Neural cell (in vitro differentiated cells): ENCODE measurements around the gene GK. TPM values are rescaled to one million over a fixed set of nuclear protein-coding genes. Genes with fewer than 3 reads are reported as not detected.
A peak's percentile ranks its signal among the peaks of the same experiment; 100 is the strongest.
"Not testable (repeated sequence)": the region's sequence is repeated elsewhere in the genome, so short reads cannot be mapped to it uniquely, and the experiment has no call there.

ENCODE experiments used
- H2AFZ ChIP-seq: fragments of 200-600, 300-800 bp; sonication (generic), shearing (Covaris generic); 2 replicates; pipeline ENCODE4 v1.6.0; 2014; ENCODE audit warnings: low read depth, mild to moderate bottlenecking, antibody characterized with exemption, low read length, moderate library complexity
- H3F3A ChIP-seq: fragments of 200-600 bp; shearing (Covaris generic); 2 replicates; pipeline ENCODE4 v1.6.1; 2016; ENCODE audit warnings: mild to moderate bottlenecking, moderate library complexity, mixed read lengths, antibody characterized with exemption, low read length; ENCODE audit not compliant: insufficient read depth, poor library complexity, severe bottlenecking
- H3K27ac ChIP-seq: fragments of 200-600, 300-800 bp; sonication (generic), shearing (Covaris generic); 2 replicates; pipeline ENCODE4 v1.5.1; 2014; ENCODE audit warnings: mild to moderate bottlenecking, low read length, moderate library complexity
- H3K27me3 ChIP-seq: fragments of 300-800, 200-600 bp; sonication (generic), shearing (Covaris generic); 2 replicates; pipeline ENCODE4 v1.6.0; 2014; ENCODE audit warnings: mild to moderate bottlenecking, low read depth, low read length, moderate library complexity; ENCODE audit not compliant: insufficient read depth
- H3K36me3 ChIP-seq: fragments of 300-800, 200-600 bp; sonication (generic), shearing (Covaris generic); 2 replicates; pipeline ENCODE4 v1.5.1; 2014; ENCODE audit warnings: mild to moderate bottlenecking, antibody characterized with exemption, low read length, moderate library complexity; ENCODE audit not compliant: insufficient read depth
- H3K4me2 ChIP-seq: fragments of 300-800, 200-600 bp; sonication (generic), shearing (Covaris generic); 2 replicates; pipeline ENCODE4 v1.6.0; 2014; ENCODE audit warnings: mild to moderate bottlenecking, low read length
- H3K4me3 ChIP-seq: fragments of 300-800, 200-600 bp; sonication (generic), shearing (Covaris generic); 2 replicates; pipeline ENCODE4 v1.5.1; 2014; ENCODE audit warnings: mild to moderate bottlenecking, low read length, moderate library complexity
- H3K79me2 ChIP-seq: fragments of 200-600 bp; shearing (Covaris generic); replicated peaks from 2 replicates; pipeline ENCODE4 v1.6.0; 2014; ENCODE audit warnings: mild to moderate bottlenecking, low read length, moderate library complexity; ENCODE audit not compliant: insufficient read depth
- H3K9ac ChIP-seq: fragments of 300-800, 200-600 bp; sonication (generic), shearing (Covaris generic); 2 replicates; pipeline ENCODE4 v1.6.1; 2016; ENCODE audit warnings: mild to moderate bottlenecking, low read length, mixed read lengths
- H3K9me2 ChIP-seq: fragments of 200-600 bp; shearing (Covaris generic); 2 replicates; pipeline ENCODE4 v1.6.1; 2016; ENCODE audit warnings: mild to moderate bottlenecking, low read length, mixed read lengths; ENCODE audit not compliant: insufficient read depth
- H3K9me3 ChIP-seq: fragments of 200-600, 300-800 bp; sonication (generic), shearing (Covaris generic); 2 replicates; pipeline ENCODE4 v1.6.1; 2016; ENCODE audit warnings: mild to moderate bottlenecking, mixed run types, low read length, moderate library complexity, mixed read lengths
- H4K20me1 ChIP-seq: fragments of 200-600 bp; shearing (Covaris generic); 2 replicates; pipeline ENCODE4 v1.6.1; 2016; ENCODE audit warnings: mild to moderate bottlenecking, mixed run types; ENCODE audit not compliant: insufficient read depth
- CTCF ChIP-seq: fragments of 450-650 bp; IDR thresholded peaks from 2 replicates; pipeline ENCODE4 v1.5.1; 2014; ENCODE audit warnings: antibody characterized with exemption, mild to moderate bottlenecking, moderate library complexity; ENCODE audit not compliant: poor library complexity, severe bottlenecking
- EP300 ChIP-seq: fragments of 450-650 bp; conservative IDR thresholded peaks from 2 replicates; pipeline ENCODE4 v1.6.1; 2014; ENCODE audit warnings: antibody characterized with exemption, mild to moderate bottlenecking, moderate library complexity; ENCODE audit not compliant: poor library complexity, severe bottlenecking
- EZH2 ChIP-seq: fragments of 200-600, 300-800 bp; shearing (Covaris generic), sonication (generic); IDR thresholded peaks from 2 replicates; pipeline ENCODE4 v1.6.1; 2014; ENCODE audit warnings: antibody characterized with exemption, low read length, borderline replicate concordance, mild to moderate bottlenecking; ENCODE audit not compliant: insufficient read depth, poor library complexity, severe bottlenecking
- MXI1 ChIP-seq: fragments of 450-650 bp; conservative IDR thresholded peaks from 2 replicates; pipeline ENCODE4 v1.6.1; 2014; ENCODE audit warnings: antibody characterized with exemption, mild to moderate bottlenecking; ENCODE audit not compliant: poor library complexity, severe bottlenecking
- POLR2AphosphoS5 ChIP-seq: IDR thresholded peaks from 2 replicates; pipeline ENCODE4 v1.6.1; 2012
- RAD21 ChIP-seq: fragments of 450-650 bp; conservative IDR thresholded peaks from 2 replicates; pipeline ENCODE4 v1.6.1; 2014; ENCODE audit warnings: antibody characterized with exemption, mild to moderate bottlenecking, moderate library complexity
- REST ChIP-seq: IDR thresholded peaks from 2 replicates; pipeline ENCODE4 v1.6.1; 2012; ENCODE audit warnings: borderline replicate concordance
- SMC3 ChIP-seq: fragments of 450-650 bp; conservative IDR thresholded peaks from 2 replicates; pipeline ENCODE4 v1.6.1; 2014; ENCODE audit warnings: antibody characterized with exemption, mild to moderate bottlenecking, moderate library complexity; ENCODE audit not compliant: poor library complexity
- TAF1 ChIP-seq: IDR thresholded peaks from 2 replicates; pipeline ENCODE4 v1.6.1; 2012; ENCODE audit warnings: low read depth
- polyA plus RNA-seq: library from polyadenylated mRNA; depleted of rRNA; stranded (reverse); fragments of >200 nt; gene quantifications from 2 replicates; pipeline ENCODE4 v1.2.3, GENCODE V29; 2014

Gene GK
- polyA plus RNA-seq, 1 donor from 2014 or later = 6.3 TPM

GRCh38 chrX:30652527-30653414 is 452 bp upstream of the GK start:
- no peak for TF ChIP-seq EZH2
- peak; percentile 52 for TF ChIP-seq MXI1
- TF ChIP-seq SMC3 = no peak
- TF ChIP-seq REST = no peak
- TF ChIP-seq RAD21 = no peak
- Histone ChIP-seq H3K4me3 (peak overlapping the region; percentile 76), H4K20me1 (no peaks in the 10 kb centered on the region), H3K4me2 (no peak overlapping the region), H3K9me3 (no peaks in the 10 kb centered on the region), H3K79me2 (no peaks in the 10 kb centered on the region), H3K9me2 (no peaks in the 10 kb centered on the region), H3F3A (no peaks in the 10 kb centered on the region), H3K36me3 (no peaks in the 10 kb centered on the region), H3K9ac (peak overlapping the region; percentile 59), H2AFZ (peak overlapping the region; percentile 40), H3K27me3 (no peaks in the 10 kb centered on the region), H3K27ac (no peak overlapping the region)

- H3K9me2 ChIP-seq, H2AFZ ChIP-seq, H3K4me2 ChIP-seq, H3K79me2 ChIP-seq, H3K9me3 ChIP-seq, H3K27me3 ChIP-seq, H3K36me3 ChIP-seq, H3F3A ChIP-seq, H4K20me1 ChIP-seq, H3K27ac ChIP-seq: not testable (repeated sequence)
- peak overlapping the region; percentile 59 for H3K9ac ChIP-seq
- peak overlapping the region; percentile 76 for H3K4me3 ChIP-seq
Measured at GRCh38 chrX:30654386-30654785, 1.2 kb downstream of the GK start.

GRCh38 chrX:30654989-30655607 is 1.9 kb downstream of the GK start:
- TF ChIP-seq TAF1 (no peak), EP300 (no peak), SMC3 (no peak), EZH2 (no peak), POLR2AphosphoS5 (no peak), REST (no peak), MXI1 (no peak), CTCF (no peak), RAD21 (no peak)
- H3K27me3 ChIP-seq = no peaks in the 10 kb centered on the region
- no peaks in the 10 kb centered on the region for H3K9me3 ChIP-seq
- H2AFZ ChIP-seq = no peak overlapping the region
- no peaks in the 10 kb centered on the region for H3F3A ChIP-seq
- no peaks in the 10 kb centered on the region for H3K36me3 ChIP-seq
- no peaks in the 10 kb centered on the region for H3K9me2 ChIP-seq
- H3K9ac ChIP-seq = no peak overlapping the region
- no peak overlapping the region for H3K4me2 ChIP-seq
- no peak overlapping the region for H3K4me3 ChIP-seq
- no peaks in the 10 kb centered on the region for H4K20me1 ChIP-seq
- H3K27ac ChIP-seq = no peak overlapping the region
- H3K79me2 ChIP-seq = no peaks in the 10 kb centered on the region
